B cell (primary cell): ENCODE data around the gene HOXD3. TPM values are rescaled to one million over a fixed set of nuclear protein-coding genes. Genes with fewer than 3 reads are reported as not detected.

Source experiments
- ATAC-seq: fragments of 200-7000 bp; cut with Tn5 transposase; one replicate; pipeline ENCODE4 v1.10.0; 2021; ENCODE audit warnings: low read depth, mild to moderate bottlenecking, moderate number of reproducible peaks, moderate library complexity
- CTCF ChIA-PET: fragments of 350-600 bp; sonication (Branson Sonifier 250); formaldehyde crosslinking; loops from one replicate; lab custom pipeline; 2021; ENCODE audit warnings: antibody characterized with exemption, inconsistent platforms; lab: Charles Lee
- POLR2A ChIA-PET: fragments of 350-600 bp; sonication (Branson Sonifier 250); formaldehyde crosslinking; loops from one replicate; lab custom pipeline; 2021; ENCODE audit warnings: antibody characterized with exemption; lab: Charles Lee
- DNase-seq: peaks from one replicate; pipeline ENCODE4 v3.0.0; 2013
- H2AFZ ChIP-seq: 2 replicates; pipeline ENCODE4 v1.6.1; 2012; ENCODE audit warnings: mild to moderate bottlenecking, low read depth, low read length; ENCODE audit not compliant: insufficient read depth, poor library complexity, severe bottlenecking
- H3K27ac ChIP-seq, 2 donors: 1 replicate in 1 of 2; 2 replicates in 1 of 2; pipeline ENCODE4 v1.5.1; 2012 to 2013; ENCODE audit warnings: low read length in 2 of 2, mild to moderate bottlenecking in 2 of 2, moderate library complexity in 1 of 2
- H3K27me3 ChIP-seq, 4 experiments: fragments of 200-600 bp in 1 of 4; sonication (generic) in 1 of 4; replicated peaks in 1 of 4; 1 replicate in 2 of 4; 2 replicates in 2 of 4; pipeline versions ENCODE4 v1.6.1 to v1.7.0; 2013 to 2016; ENCODE audit warnings: low read length in 3 of 4, mild to moderate bottlenecking in 2 of 4, mixed read lengths in 1 of 4, moderate library complexity in 1 of 4; ENCODE audit not compliant: insufficient read depth in 4 of 4, control insufficient read depth in 3 of 4; ENCODE audit errors: control extremely low read depth in 1 of 4
- H3K36me3 ChIP-seq, 2 experiments: replicated peaks in 1 of 2; 1 replicate in 1 of 2; 2 replicates in 1 of 2; pipeline versions ENCODE4 v1.6.1 to v1.7.1; 2013; ENCODE audit warnings: low read length in 1 of 2; ENCODE audit not compliant: insufficient read depth in 2 of 2, control insufficient read depth in 1 of 2; ENCODE audit errors: control extremely low read depth in 1 of 2, extremely low read depth in 1 of 2
- H3K4me1 ChIP-seq, 2 donors: fragments of 200-600 bp in 1 of 2; sonication (generic) in 1 of 2; 1 replicate in 1 of 2; 2 replicates in 1 of 2; pipeline versions ENCODE4 v1.5.1 to v1.6.1; 2013 to 2017; ENCODE audit warnings: low read length in 2 of 2; ENCODE audit not compliant: control insufficient read depth in 2 of 2, insufficient read depth in 2 of 2
- H3K4me2 ChIP-seq: replicated peaks from 2 replicates; pipeline ENCODE3; 2012; ENCODE audit warnings: mild to moderate bottlenecking, low read depth, low read length; ENCODE audit not compliant: poor library complexity, severe bottlenecking
- H3K4me3 ChIP-seq, 5 experiments: fragments of 200-600 bp in 1 of 5; sonication (generic) in 1 of 5; 1 replicate in 3 of 5; 2 replicates in 2 of 5; pipeline versions ENCODE4 v1.5.1 to v1.7.0; 2011 to 2016; ENCODE audit warnings: low read length in 4 of 5, mild to moderate bottlenecking in 4 of 5, low read depth in 2 of 5, control low read depth in 1 of 5, moderate library complexity in 1 of 5; ENCODE audit not compliant: insufficient read depth in 1 of 5; ENCODE audit errors: control extremely low read depth in 1 of 5, extremely low read depth in 1 of 5
- H3K79me2 ChIP-seq: fragments of 200-600 bp; sonication (generic); one replicate; pipeline ENCODE4 v1.6.0; 2016; ENCODE audit warnings: low read length; ENCODE audit not compliant: control insufficient read depth, insufficient read depth
- H3K9ac ChIP-seq: fragments of 200-600 bp; sonication (generic); 2 replicates; pipeline ENCODE4 v1.6.1; 2017; ENCODE audit warnings: mild to moderate bottlenecking, low read length, moderate library complexity
- H3K9me3 ChIP-seq, 3 donors: one replicate each; pipeline versions ENCODE4 v1.6.1 to v1.7.1; 2013; ENCODE audit warnings: low read length in 2 of 3; ENCODE audit not compliant: control insufficient read depth in 2 of 3, insufficient read depth in 1 of 3; ENCODE audit errors: control extremely low read depth in 1 of 3
- H4K20me1 ChIP-seq: 2 replicates; pipeline ENCODE4 v1.6.0; 2012; ENCODE audit warnings: mild to moderate bottlenecking, low read length; ENCODE audit not compliant: insufficient read depth, control insufficient read depth, poor library complexity, severe bottlenecking
- H3K27ac Mint-ChIP-seq: one replicate; pipeline ENCODE4 v1.8.0; 2021; ENCODE audit warnings: mixed read lengths
- H3K27me3 Mint-ChIP-seq: one replicate; pipeline ENCODE4 v1.8.0; 2021; ENCODE audit warnings: mixed read lengths
- H3K4me1 Mint-ChIP-seq: one replicate; pipeline ENCODE4 v1.8.0; 2021; ENCODE audit warnings: mixed read lengths
- H3K4me3 Mint-ChIP-seq: one replicate; pipeline ENCODE4 v1.8.0; 2021; ENCODE audit warnings: mixed read lengths
- H3K9me3 Mint-ChIP-seq: one replicate; pipeline ENCODE4 v1.8.0; 2022; ENCODE audit warnings: mixed read lengths; ENCODE audit not compliant: insufficient read depth
- CTCF ChIP-seq: fragments of 200-600 bp; IDR thresholded peaks from one replicate; pipeline ENCODE4 v1.8.0; 2022; ENCODE audit warnings: antibody characterized with exemption, mild to moderate bottlenecking
- EZH2 ChIP-seq: IDR thresholded peaks from 2 replicates; pipeline ENCODE4 v1.6.1; 2012; ENCODE audit warnings: borderline replicate concordance, low read depth, mild to moderate bottlenecking, moderate library complexity, low read length; ENCODE audit not compliant: insufficient read depth, poor library complexity, severe bottlenecking
- WGBS: methylation state at CpG from one replicate; pipeline ENCODE4 v1.1.5; 2013; ENCODE audit warnings: missing lambda C conversion rate; ENCODE audit not compliant: insufficient coverage; 5-methylcytosine and 5-hydroxymethylcytosine counted together
- intact Hi-C: fragments of 100-400 bp; cut with micrococcal nuclease; formaldehyde crosslinking; loops from one replicate; pipeline ENCODE4 v1.10.0; 2022
- polyA plus RNA-seq: library from polyadenylated mRNA; depleted of rRNA; stranded (reverse); fragments of >200 nt; gene quantifications from 2 replicates; pipeline ENCODE4 v1.2.3, GENCODE V29; 2012
- total RNA-seq, 2 donors: library from RNA; stranded (reverse); fragments of 120-200 nt in 1 of 2; gene quantifications; 1 replicate in 1 of 2; 2 replicates in 1 of 2; pipeline versions ENCODE4 v1.2.3 to v1.2.4, GENCODE V29; 2013 to 2022

The HOXD3 gene
- total and polyA plus RNA-seq, 2 donors (not counting 1 experiment from before 2014, with no cell fraction given): not detected

GRCh38 chr2:176139661-176140512, 17.2 kb upstream of the HOXD3 start:
- no peak overlapping the region for H3K9ac ChIP-seq
- H3K4me2 ChIP-seq: peak overlapping the region; percentile 58
- TF ChIP-seq CTCF (no peak), EZH2 (peak; percentile 16)
- peaks cover 0 to 90% (median 69%) of the 10 kb centered on the region in 4 experiments for H3K27me3 ChIP-seq
- H3K4me1 ChIP-seq: peaks cover 19 to 40% of the 10 kb centered on the region in 2 donors
- Mint-ChIP-seq H3K9me3 (no peaks in the 10 kb centered on the region), H3K4me1 (peaks cover 27% of the 10 kb centered on the region), H3K27me3 (peaks cover 80% of the 10 kb centered on the region), H3K4me3 (no peak overlapping the region), H3K27ac (no peak overlapping the region)
- no peak overlapping the region for H3K27ac ChIP-seq
- peak overlapping the region in 1 of 5 experiments; percentile 32 for H3K4me3 ChIP-seq
- WGBS: 17% methylated on average over 19 of the region's 41 CpGs
- ATAC-seq (no peak), DNase-seq (no peak)
- H4K20me1 ChIP-seq: no peaks in the 10 kb centered on the region
- POLR2A ChIA-PET: no interaction called here
- no peaks in the 10 kb centered on the region for H3K36me3 ChIP-seq
- intact Hi-C loops: loop anchor here (5.0 kb wide), 1 partner anchor 412 kb away; no protein-coding TSS in a partner anchor
- no peaks in the 10 kb centered on the region for H3K79me2 ChIP-seq
- no peak overlapping the region for H2AFZ ChIP-seq
- CTCF ChIA-PET: interaction anchor here (0.6 to 3.8 kb wide), 16 partner anchors 8 to 1545 kb away, joined by 3 to 26 read pairs (median 4); no protein-coding TSS in a partner anchor
- peaks cover 0 to 33% (median 6%) of the 10 kb centered on the region in 3 donors for H3K9me3 ChIP-seq
